ENCODE measurements around the gene B3GALT2. TPM values are rescaled to one million over a fixed set of nuclear protein-coding genes. Genes with fewer than 3 reads are reported as not detected.

The B3GALT2 gene, protein sequence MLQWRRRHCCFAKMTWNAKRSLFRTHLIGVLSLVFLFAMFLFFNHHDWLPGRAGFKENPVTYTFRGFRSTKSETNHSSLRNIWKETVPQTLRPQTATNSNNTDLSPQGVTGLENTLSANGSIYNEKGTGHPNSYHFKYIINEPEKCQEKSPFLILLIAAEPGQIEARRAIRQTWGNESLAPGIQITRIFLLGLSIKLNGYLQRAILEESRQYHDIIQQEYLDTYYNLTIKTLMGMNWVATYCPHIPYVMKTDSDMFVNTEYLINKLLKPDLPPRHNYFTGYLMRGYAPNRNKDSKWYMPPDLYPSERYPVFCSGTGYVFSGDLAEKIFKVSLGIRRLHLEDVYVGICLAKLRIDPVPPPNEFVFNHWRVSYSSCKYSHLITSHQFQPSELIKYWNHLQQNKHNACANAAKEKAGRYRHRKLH
- total RNA-seq: under 0.01 and 0.33 TPM in 2 replicates

GRCh38 chr1:193185901-193186731 is at the start of gene B3GALT2:
B3GALT2 (minus strand) TSS chr1:193186613; CDS start chr1:193181562, 5,051 bp downstream.

Small RNA genes lying within 50 kb of the gene (small RNA-seq; reads per million reads assigned to genes)
- gene MIR1278: not detected

Other genes starting within 250 kb of the B3GALT2 start
- gene UCHL5, start 127.3 kb downstream of the B3GALT2 start, total RNA-seq: 25.1 and 42.4 TPM in 2 replicates
- gene RO60, start 127.0 kb downstream of the B3GALT2 start, total RNA-seq: 119 and 149 TPM in 2 replicates
- gene GLRX2, start 81.2 kb downstream of the B3GALT2 start, total RNA-seq: 3.1 and 5.0 TPM in 2 replicates
- gene CDC73, start 64.6 kb downstream of the B3GALT2 start, total RNA-seq: 20.4 and 23.6 TPM in 2 replicates

Data from placental epithelial cell (primary cell).